ENCODE data around the gene DOCK2. TPM values are rescaled to one million over a fixed set of nuclear protein-coding genes. Genes with fewer than 3 reads are reported as not detected.
"Not testable (repeated sequence)": the region's sequence is repeated elsewhere in the genome, so short reads cannot be mapped to it uniquely, and the experiment has no call there.

Gene DOCK2
- polyA plus RNA-seq, 1 experiment, result 2.0 TPM

DNA sequence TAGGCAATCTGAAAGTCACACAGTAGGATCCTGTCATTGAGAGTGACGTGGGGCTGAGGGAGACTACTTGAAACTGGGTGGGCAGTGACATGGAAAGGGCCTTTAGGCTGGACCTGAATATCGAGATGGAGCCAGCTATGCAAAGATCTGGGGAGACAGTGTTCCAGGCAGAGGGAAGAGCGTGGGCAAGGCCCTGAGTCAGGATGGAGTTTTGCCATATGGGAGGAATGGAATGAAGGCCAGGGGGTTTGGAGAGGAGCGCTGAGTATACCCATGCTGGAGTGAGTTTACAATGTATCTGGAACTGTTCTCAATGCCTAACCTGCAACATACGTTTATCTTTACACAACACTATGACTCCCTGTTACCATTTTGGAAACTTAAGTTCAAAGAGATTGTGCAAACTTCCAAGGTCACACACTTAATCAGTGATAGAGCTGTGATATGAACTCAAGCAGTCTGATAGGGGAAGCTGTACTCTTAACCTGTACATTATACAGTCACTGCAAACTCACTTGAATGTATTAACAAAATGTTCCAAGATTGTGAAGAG lies 309.7 kb downstream of the DOCK2 start:
- Histone ChIP-seq H3K4me3 (ENCODE audit: low read depth, low read length) (no peak overlapping the region), H3K36me3 (ENCODE audit: control insufficient read depth, insufficient read depth, low read length) (no peaks in the 10 kb centered on the region), H3K27me3 (ENCODE audit: control insufficient read depth, insufficient read depth, low read length) (no peaks in the 10 kb centered on the region)
- DNase-seq (ENCODE audit: low read depth), result no peak
- CTCF ChIA-PET, result interaction anchor here (5.7 kb wide), 1 partner anchor 33 kb away, joined by 30 read pairs; the partner anchor contains the start of gene INSYN2B
- TF ChIP-seq, protein P1, sequence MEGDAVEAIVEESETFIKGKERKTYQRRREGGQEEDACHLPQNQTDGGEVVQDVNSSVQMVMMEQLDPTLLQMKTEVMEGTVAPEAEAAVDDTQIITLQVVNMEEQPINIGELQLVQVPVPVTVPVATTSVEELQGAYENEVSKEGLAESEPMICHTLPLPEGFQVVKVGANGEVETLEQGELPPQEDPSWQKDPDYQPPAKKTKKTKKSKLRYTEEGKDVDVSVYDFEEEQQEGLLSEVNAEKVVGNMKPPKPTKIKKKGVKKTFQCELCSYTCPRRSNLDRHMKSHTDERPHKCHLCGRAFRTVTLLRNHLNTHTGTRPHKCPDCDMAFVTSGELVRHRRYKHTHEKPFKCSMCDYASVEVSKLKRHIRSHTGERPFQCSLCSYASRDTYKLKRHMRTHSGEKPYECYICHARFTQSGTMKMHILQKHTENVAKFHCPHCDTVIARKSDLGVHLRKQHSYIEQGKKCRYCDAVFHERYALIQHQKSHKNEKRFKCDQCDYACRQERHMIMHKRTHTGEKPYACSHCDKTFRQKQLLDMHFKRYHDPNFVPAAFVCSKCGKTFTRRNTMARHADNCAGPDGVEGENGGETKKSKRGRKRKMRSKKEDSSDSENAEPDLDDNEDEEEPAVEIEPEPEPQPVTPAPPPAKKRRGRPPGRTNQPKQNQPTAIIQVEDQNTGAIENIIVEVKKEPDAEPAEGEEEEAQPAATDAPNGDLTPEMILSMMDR (IDR thresholded peaks at IDR 0.05; ENCODE audit: insufficient read depth, low read depth, low read length), result no peak
- POLR2A ChIA-PET, result interaction anchor here (0.5 to 0.6 kb wide), 3 partner anchors 8 to 203 kb away, joined by 3 to 8 read pairs (median 4); no protein-coding TSS in a partner anchor

DNA sequence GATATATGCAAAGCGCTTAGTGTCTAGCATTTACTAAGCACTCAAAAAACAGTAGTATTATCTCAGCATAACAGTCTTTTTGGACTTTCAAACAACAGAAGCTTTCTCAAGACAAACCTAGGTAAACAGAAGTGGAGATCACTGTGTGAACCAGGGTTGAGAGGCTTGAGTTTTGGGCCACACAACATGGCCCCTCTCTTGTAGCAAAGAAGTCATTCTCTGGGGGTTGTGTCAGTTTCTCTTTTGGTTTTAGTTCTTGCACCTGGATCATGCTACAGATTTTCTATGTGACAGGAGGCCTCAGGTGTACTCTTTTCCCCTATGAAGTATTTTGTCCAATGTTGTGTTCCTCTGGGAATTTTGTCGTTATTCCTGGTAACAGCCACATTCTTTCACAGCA lies 313.3 kb downstream of the DOCK2 start:
- no peaks in the 10 kb centered on the region for H3K27me3 ChIP-seq (ENCODE audit: control insufficient read depth, insufficient read depth, low read length)
- TF ChIP-seq, protein P1 (IDR thresholded peaks at IDR 0.05; ENCODE audit: insufficient read depth, low read depth, low read length), result no peak
- DNase-seq (ENCODE audit: low read depth), result no peak
- H3K36me3 ChIP-seq (ENCODE audit: control insufficient read depth, insufficient read depth, low read length), result no peaks in the 10 kb centered on the region
- POLR2A ChIA-PET, result no interaction called here
- H3K4me3 ChIP-seq (ENCODE audit: low read depth, low read length), result no peak overlapping the region
- CTCF ChIA-PET, result interaction anchor here (3.9 kb wide), 1 partner anchor 30 kb away, joined by 17 read pairs; the partner anchor contains the start of gene INSYN2B

DNA sequence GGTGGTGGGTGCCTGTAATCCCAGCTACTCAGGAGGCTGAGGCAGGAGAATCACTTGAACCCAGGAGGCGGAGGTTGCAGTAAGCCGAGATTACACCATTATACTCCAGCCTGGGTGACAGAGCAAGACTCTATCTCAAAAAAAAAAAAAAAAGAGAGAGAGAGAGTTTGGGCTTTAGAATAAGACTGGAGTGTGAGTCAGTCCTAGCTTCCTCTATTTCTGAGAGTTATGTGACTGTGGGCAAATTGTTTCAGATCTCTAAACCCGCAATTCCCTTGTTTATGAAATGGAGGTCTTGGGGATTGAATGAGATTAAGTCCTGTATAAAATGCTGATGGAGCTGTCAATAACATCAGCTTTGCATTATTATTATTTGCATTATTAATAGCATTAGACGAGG lies 316.1 kb downstream of the DOCK2 start:
- DNase-seq (ENCODE audit: low read depth), result not testable (repeated sequence)

DNA sequence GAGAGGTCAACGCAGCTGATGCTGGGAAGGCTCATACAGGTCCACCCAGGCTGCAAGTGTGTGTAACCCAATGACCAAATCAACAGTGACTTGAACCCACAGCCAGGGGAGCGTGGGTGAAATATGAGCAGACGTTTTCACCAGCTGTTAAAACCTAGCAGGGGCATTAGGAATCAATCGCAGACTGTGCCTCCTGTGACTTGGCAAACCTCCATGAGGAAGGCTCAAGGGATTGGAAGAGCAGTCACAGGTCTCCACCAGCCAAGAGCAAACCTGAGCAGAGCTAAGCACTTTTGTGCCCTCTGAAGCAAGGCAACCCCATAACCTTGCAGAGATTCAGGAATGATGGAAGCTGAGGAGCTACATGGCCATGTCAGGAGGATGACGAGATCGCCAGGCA lies 317.7 kb downstream of the DOCK2 start:
- DNase-seq (ENCODE audit: low read depth), result no peak
- no peaks in the 10 kb centered on the region for H3K36me3 ChIP-seq (ENCODE audit: control insufficient read depth, insufficient read depth, low read length)
- no peaks in the 10 kb centered on the region for H3K27me3 ChIP-seq (ENCODE audit: control insufficient read depth, insufficient read depth, low read length)
- H3K4me3 ChIP-seq (ENCODE audit: low read depth, low read length), result no peak overlapping the region
- TF ChIP-seq, protein P1 (IDR thresholded peaks at IDR 0.05; ENCODE audit: insufficient read depth, low read depth, low read length), result no peak
- ChIA-PET CTCF (interaction anchor here (2.3 to 2.6 kb wide), 2 partner anchors 10 to 25 kb away, joined by 7 to 9 read pairs; partner anchors contain the start of gene INSYN2B), POLR2A (interaction anchor here (0.7 kb wide), 1 partner anchor 8 kb away, joined by 4 read pairs; no protein-coding TSS in a partner anchor)

More for the DNA sequence above, 316.1 kb downstream of the DOCK2 start:
- H3K4me3 ChIP-seq (ENCODE audit: low read depth, low read length); POLR2A ChIA-PET; H3K36me3 ChIP-seq (ENCODE audit: control insufficient read depth, insufficient read depth, low read length); H3K27me3 ChIP-seq (ENCODE audit: control insufficient read depth, insufficient read depth, low read length): not testable (repeated sequence)
- CTCF ChIA-PET, result interaction anchor here (3.9 kb wide), 1 partner anchor 27 kb away, joined by 17 read pairs; the partner anchor contains the start of gene INSYN2B

DNA sequence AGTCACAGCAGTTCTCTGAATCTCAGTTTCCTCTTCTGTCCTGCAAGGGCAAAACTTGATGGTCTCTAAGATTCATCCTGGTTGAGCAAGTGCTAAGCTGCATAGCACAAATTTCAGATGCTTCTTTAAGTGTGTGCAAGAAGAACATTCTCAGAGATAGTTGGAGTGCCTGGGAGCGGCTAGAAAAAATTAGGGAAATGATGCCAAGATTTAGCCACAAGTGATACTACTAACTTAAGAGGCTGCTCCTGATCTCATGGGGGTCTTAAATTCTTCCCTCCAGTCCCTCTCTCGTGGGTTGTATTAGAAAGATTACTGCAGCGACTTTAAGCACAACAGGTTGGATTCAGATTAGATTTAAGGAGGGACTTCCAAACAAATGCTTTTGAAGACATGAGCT lies 319.1 kb downstream of the DOCK2 start:
- ChIA-PET POLR2A (no interaction called here), CTCF (interaction anchor here (2.3 to 2.6 kb wide), 2 partner anchors 9 to 24 kb away, joined by 7 to 9 read pairs; partner anchors contain the start of gene INSYN2B)
- Histone ChIP-seq H3K36me3 (ENCODE audit: control insufficient read depth, insufficient read depth, low read length) (no peaks in the 10 kb centered on the region), H3K4me3 (ENCODE audit: low read depth, low read length) (no peak overlapping the region), H3K27me3 (ENCODE audit: control insufficient read depth, insufficient read depth, low read length) (no peaks in the 10 kb centered on the region)
- no peak for DNase-seq (ENCODE audit: low read depth)
- TF ChIP-seq, protein P1 (IDR thresholded peaks at IDR 0.05; ENCODE audit: insufficient read depth, low read depth, low read length), result no peak
